BJ (cell line): ENCODE data around the gene DNM1L. TPM values are rescaled to one million over a fixed set of nuclear protein-coding genes. Genes with fewer than 3 reads are reported as not detected.

Experiments
- CTCF ChIA-PET: fragments of 350-600 bp; formaldehyde crosslinking; extraction: SDS; loops from one replicate; lab custom pipeline; 2021; ENCODE audit warnings: antibody characterized with exemption, inconsistent platforms; lab: Yijun Ruan, JAX
- POLR2A ChIA-PET: fragments of 300-600 bp; sonication (Branson Sonifier 250); formaldehyde crosslinking; extraction: SDS; loops from one replicate; lab custom pipeline; 2021; ENCODE audit warnings: antibody characterized with exemption; lab: Charles Lee
- DNase-seq: peaks from one replicate; pipeline ENCODE4 v3.0.0-alpha.2; 2011; ENCODE audit warnings: low read depth
- H3K27me3 ChIP-seq: 2 replicates; pipeline ENCODE4 v1.6.0; 2011; ENCODE audit warnings: low read length; ENCODE audit not compliant: control insufficient read depth, insufficient read depth
- H3K36me3 ChIP-seq: 2 replicates; pipeline ENCODE4 v1.5.1; 2011; ENCODE audit warnings: low read length; ENCODE audit not compliant: control insufficient read depth, insufficient read depth
- H3K4me3 ChIP-seq: 2 replicates; pipeline ENCODE4 v1.5.1; 2011; ENCODE audit warnings: low read depth, mild to moderate bottlenecking, control low read depth, low read length
- polyA plus RNA-seq: library from polyadenylated mRNA; depleted of rRNA; stranded (reverse); fragments of >200 nt; gene quantifications from 2 replicates; pipeline ENCODE4 v1.2.3, GENCODE V29; 2011
- TF ChIP-seq, protein P1 (sequence below): IDR thresholded peaks from 2 replicates; pipeline ENCODE4 v1.5.1; 2011; ENCODE audit warnings: low read depth, mild to moderate bottlenecking, control low read depth, inconsistent platforms, low read length, moderate library complexity; ENCODE audit not compliant: insufficient read depth

DNM1L gene
- polyA plus RNA-seq, 1 experiment = 27.4 TPM

DNA sequence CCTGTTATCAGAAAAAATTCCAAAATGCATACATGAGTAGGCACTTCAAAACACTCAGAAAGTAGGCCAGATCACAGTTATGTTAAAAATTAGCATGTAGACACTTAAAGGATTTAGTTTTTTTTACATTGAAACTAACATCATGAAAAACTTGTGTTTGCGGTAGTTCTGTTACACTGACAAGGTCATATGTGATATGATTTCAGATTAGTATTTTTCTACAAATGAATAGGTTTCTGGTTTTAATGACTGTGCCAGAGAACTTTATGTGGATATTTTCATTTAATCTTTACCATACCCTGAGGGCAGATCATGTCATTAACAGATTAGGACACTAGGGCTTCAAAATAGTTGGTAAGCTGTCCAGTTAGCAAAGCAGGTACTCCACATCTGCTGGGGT lies 55.9 kb downstream of the DNM1L start:
- POLR2A ChIA-PET = no interaction called here
- TF ChIP-seq, protein P1, sequence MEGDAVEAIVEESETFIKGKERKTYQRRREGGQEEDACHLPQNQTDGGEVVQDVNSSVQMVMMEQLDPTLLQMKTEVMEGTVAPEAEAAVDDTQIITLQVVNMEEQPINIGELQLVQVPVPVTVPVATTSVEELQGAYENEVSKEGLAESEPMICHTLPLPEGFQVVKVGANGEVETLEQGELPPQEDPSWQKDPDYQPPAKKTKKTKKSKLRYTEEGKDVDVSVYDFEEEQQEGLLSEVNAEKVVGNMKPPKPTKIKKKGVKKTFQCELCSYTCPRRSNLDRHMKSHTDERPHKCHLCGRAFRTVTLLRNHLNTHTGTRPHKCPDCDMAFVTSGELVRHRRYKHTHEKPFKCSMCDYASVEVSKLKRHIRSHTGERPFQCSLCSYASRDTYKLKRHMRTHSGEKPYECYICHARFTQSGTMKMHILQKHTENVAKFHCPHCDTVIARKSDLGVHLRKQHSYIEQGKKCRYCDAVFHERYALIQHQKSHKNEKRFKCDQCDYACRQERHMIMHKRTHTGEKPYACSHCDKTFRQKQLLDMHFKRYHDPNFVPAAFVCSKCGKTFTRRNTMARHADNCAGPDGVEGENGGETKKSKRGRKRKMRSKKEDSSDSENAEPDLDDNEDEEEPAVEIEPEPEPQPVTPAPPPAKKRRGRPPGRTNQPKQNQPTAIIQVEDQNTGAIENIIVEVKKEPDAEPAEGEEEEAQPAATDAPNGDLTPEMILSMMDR = no peak
- CTCF ChIA-PET = no interaction called here
- no peak for DNase-seq
- Histone ChIP-seq H3K4me3 (no peak overlapping the region), H3K27me3 (no peaks in the 10 kb centered on the region), H3K36me3 (peaks cover 2% of the 10 kb centered on the region)

DNA sequence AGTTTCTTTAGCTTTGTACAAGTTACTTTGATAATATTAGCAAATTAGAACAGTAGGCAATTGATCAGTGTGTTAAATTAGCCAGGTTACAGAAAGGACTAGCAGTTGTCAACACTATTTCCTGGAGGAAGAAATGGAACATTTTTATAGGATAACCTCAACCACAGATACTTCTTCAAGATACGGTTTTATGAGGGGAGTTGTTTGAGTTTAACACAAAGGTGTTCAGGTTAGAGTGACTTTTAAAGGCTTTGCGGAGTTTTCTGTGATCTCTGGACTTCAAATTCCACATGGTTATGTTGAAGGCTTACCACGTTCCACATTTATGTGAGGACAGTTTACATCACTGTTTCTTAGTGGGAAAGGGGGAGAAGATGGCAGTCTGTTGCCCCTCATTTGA lies 57.3 kb downstream of the DNM1L start:
- TF ChIP-seq, protein P1 = no peak
- H3K4me3 ChIP-seq = no peak overlapping the region
- ChIA-PET CTCF (no interaction called here), POLR2A (interaction anchor here (0.7 kb wide), 1 partner anchor 22 kb away, joined by 3 read pairs; no protein-coding TSS in a partner anchor)
- no peaks in the 10 kb centered on the region for H3K27me3 ChIP-seq
- no peaks in the 10 kb centered on the region; the same call in 1 of the 2 replicates for H3K36me3 ChIP-seq
- no peak for DNase-seq

DNA sequence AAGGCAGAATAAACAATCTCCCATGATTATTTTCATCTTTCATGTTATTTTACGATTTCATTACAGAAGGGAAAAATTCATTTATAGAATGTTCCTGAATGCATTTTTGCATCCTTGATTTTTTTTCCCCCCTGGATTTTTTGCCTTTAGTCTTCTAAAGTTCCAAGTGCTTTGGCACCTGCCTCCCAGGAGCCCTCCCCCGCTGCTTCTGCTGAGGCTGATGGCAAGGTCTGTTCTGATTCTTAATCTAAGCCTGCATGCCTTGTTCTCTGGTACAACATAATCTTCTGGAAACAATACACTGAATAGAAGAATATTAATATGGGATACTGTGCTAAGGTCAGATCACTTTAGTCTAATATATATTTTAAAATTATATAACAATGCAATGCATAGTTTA lies 58.6 kb downstream of the DNM1L start:
- H3K27me3 ChIP-seq = no peaks in the 10 kb centered on the region
- no peaks in the 10 kb centered on the region; the same call in 1 of the 2 replicates for H3K36me3 ChIP-seq
- no peak for DNase-seq
- TF ChIP-seq, protein P1 = no peak
- ChIA-PET POLR2A (no interaction called here), CTCF (interaction anchor here (1.0 kb wide), 1 partner anchor 13 kb away, joined by 3 read pairs; no protein-coding TSS in a partner anchor)
- H3K4me3 ChIP-seq = no peak overlapping the region

DNA sequence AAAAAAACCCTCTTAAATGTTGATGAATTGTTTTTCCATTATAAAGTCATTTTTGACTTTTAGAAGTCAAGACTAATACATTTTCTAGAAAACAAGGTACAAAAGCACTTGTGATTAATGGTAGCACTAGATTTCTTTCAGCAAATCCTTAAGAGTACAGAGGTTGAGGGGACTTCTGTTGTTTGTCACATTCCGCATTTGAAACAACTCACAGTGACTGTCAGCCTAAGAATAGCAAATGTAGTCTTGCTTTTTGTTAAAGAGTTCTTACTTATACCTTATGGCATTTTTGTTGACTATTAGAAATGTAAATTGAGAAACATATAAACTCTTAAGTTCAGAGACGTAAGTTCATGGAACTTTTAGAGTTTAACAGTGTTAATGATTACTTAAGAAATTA lies 60.2 kb downstream of the DNM1L start:
- CTCF ChIA-PET = no interaction called here
- H3K4me3 ChIP-seq = no peak overlapping the region
- POLR2A ChIA-PET = no interaction called here
- no peaks in the 10 kb centered on the region; the same call in 1 of the 2 replicates for H3K36me3 ChIP-seq
- H3K27me3 ChIP-seq = no peaks in the 10 kb centered on the region
- TF ChIP-seq, protein P1 = no peak
- DNase-seq = no peak

DNA sequence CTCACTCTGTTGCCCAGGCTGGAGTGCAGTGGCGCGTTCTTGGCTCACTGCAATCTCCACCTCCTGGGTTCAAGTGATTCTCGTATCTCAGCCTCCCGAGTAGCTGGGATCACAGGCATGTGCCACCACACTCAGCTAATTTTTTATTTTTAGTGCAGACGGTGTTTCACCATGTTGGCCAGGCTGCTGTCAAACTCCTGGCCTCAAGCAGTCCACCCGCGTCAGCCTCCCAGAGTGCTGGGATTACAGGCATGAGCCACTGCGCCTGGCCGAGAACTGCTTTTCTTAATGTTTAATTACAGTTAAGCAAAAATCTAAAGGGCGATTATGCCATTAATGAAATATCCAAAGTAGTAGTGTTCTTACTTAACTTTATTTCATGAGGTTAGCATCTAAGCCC lies 63.0 kb downstream of the DNM1L start:
- TF ChIP-seq, protein P1 = no peak
- Histone ChIP-seq H3K27me3 (no peaks in the 10 kb centered on the region), H3K4me3 (no peak overlapping the region), H3K36me3 (no peaks in the 10 kb centered on the region; the same call in none of the 2 replicates)
- no peak for DNase-seq
- ChIA-PET POLR2A (no interaction called here), CTCF (interaction anchor here (1.9 kb wide), 1 partner anchor 13 kb away, joined by 6 read pairs; no protein-coding TSS in a partner anchor)
